T-helper 1 cell treated with Interleukin-12 subunit alpha and Interleukin-12 subunit beta and Interleukin-4 antibody, amounts not matched to agents 30 μg/mL and 1 μg/mL, for 36 hours (primary cell): ENCODE data around the gene PAFAH1B2.
"Not testable (repeated sequence)": the region's sequence is repeated elsewhere in the genome, so short reads cannot be mapped to it uniquely, and the experiment has no call there.

ENCODE experiments used
- H3K27ac Mint-ChIP-seq: one replicate; pipeline ENCODE4 v1.8.0; 2021; ENCODE audit warnings: mild to moderate bottlenecking, mixed read lengths
- H3K27me3 Mint-ChIP-seq: one replicate; pipeline ENCODE4 v1.8.0; 2021; ENCODE audit warnings: low read depth, mixed read lengths
- H3K36me3 Mint-ChIP-seq: one replicate; pipeline ENCODE4 v1.8.0; 2021; ENCODE audit warnings: low read depth, mixed read lengths
- H3K4me1 Mint-ChIP-seq: one replicate; pipeline ENCODE4 v1.8.0; 2021; ENCODE audit warnings: low read depth, mixed read lengths
- H3K4me3 Mint-ChIP-seq: one replicate; pipeline ENCODE4 v1.8.0; 2021; ENCODE audit warnings: mild to moderate bottlenecking, moderate library complexity, mixed read lengths
- H3K9me3 Mint-ChIP-seq: one replicate; pipeline ENCODE4 v1.8.0; 2021; ENCODE audit warnings: mixed read lengths

PAFAH1B2 gene

DNA sequence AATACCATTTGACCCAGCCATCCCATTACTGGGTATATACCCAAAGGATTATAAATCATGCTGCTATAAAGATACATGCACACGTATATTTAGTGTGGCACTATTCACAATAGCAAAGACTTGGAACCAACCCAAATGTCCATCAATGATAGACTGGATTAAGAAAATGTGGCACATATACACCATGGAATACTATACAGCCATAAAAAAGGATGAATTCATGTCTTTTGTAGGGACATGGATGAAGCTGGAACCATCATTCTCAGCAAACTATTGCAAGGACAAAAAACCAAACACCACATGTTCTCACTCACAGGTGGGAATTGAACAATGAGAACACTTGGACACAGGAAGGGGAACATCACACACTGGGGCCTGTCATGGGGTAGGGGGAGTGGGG, 31.1 kb upstream of the PAFAH1B2 start:
- H3K9me3 Mint-ChIP-seq, H3K4me1 Mint-ChIP-seq, H3K27me3 Mint-ChIP-seq, H3K36me3 Mint-ChIP-seq, H3K27ac Mint-ChIP-seq, H3K4me3 Mint-ChIP-seq: not testable (repeated sequence)

- H3K9me3 Mint-ChIP-seq, result no peaks in the 10 kb centered on the region
- no peak overlapping the region for H3K4me3 Mint-ChIP-seq
- H3K4me1 Mint-ChIP-seq, result no peaks in the 10 kb centered on the region
- H3K36me3 Mint-ChIP-seq, result no peaks in the 10 kb centered on the region
- H3K27ac Mint-ChIP-seq, result no peak overlapping the region
- peaks cover 5% of the 10 kb centered on the region for H3K27me3 Mint-ChIP-seq
Observed at GRCh38 chr11:117117681-117118080, 26.4 kb upstream of the PAFAH1B2 start.

GRCh38 chr11:117121176-117121575, 22.9 kb upstream of the PAFAH1B2 start:
- Mint-ChIP-seq H3K4me1 (no peaks in the 10 kb centered on the region), H3K4me3 (no peak overlapping the region), H3K36me3 (no peaks in the 10 kb centered on the region), H3K27me3 (peaks cover 27% of the 10 kb centered on the region), H3K27ac (no peak overlapping the region), H3K9me3 (no peaks in the 10 kb centered on the region)

DNA sequence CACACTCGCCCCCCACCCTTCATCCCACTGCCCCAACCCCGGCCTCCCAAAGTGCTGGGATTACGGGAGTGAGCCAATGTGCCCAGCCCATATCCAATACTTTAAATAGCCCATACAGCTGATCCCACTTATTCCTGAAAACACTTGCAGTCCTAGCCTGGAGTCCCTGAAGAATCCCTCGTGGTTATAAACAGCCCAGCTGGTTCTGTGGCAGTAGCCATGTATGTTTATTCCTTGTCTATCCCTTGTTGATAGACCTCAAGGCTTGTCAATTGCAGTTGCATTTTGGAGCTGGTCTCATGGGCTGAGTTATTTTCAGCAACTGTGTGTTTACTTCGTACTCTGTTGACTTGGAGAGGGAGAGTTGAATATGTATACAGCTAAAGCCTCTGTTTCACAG, 21.5 kb upstream of the PAFAH1B2 start:
- H3K27ac Mint-ChIP-seq, result no peak overlapping the region
- peaks cover 36% of the 10 kb centered on the region for H3K27me3 Mint-ChIP-seq
- H3K36me3 Mint-ChIP-seq, result no peaks in the 10 kb centered on the region
- no peak overlapping the region for H3K4me3 Mint-ChIP-seq
- H3K4me1 Mint-ChIP-seq, result no peaks in the 10 kb centered on the region
- H3K9me3 Mint-ChIP-seq, result no peaks in the 10 kb centered on the region

- Mint-ChIP-seq H3K27me3 (peaks cover 37% of the 10 kb centered on the region), H3K9me3 (no peaks in the 10 kb centered on the region), H3K4me1 (no peaks in the 10 kb centered on the region), H3K4me3 (no peak overlapping the region), H3K27ac (no peak overlapping the region), H3K36me3 (no peaks in the 10 kb centered on the region)
Observed at GRCh38 chr11:117126223-117126965, 17.7 kb upstream of the PAFAH1B2 start.

GRCh38 chr11:117127171-117127901, 16.8 kb upstream of the PAFAH1B2 start:
- Mint-ChIP-seq H3K27ac (no peak overlapping the region), H3K9me3 (no peaks in the 10 kb centered on the region), H3K36me3 (no peaks in the 10 kb centered on the region)

DNA sequence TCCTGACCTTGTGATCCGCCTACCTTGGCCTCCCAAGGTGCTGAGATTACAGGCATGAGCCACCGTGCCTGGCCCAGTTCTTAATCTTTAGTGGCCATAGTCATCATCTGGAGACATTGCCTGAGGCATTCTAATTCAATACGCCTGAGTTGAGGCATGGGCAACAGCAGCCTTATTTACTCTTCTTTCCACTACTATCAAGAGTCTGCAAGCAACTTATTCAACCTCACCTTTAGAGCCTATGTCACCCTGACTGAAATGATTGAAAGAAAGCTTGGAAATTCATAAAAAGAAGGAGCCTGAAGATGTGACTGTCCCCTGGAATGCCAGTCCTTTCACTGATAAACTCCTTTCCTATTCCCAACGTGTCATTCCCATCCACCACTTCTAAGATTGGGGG, 15.8 kb upstream of the PAFAH1B2 start:
- Mint-ChIP-seq H3K27ac (no peak overlapping the region), H3K4me1 (no peaks in the 10 kb centered on the region), H3K4me3 (no peak overlapping the region), H3K27me3 (peaks cover 26% of the 10 kb centered on the region), H3K9me3 (no peaks in the 10 kb centered on the region), H3K36me3 (no peaks in the 10 kb centered on the region)

More at GRCh38 chr11:117127171-117127901, 16.8 kb upstream of the PAFAH1B2 start:
- no peaks in the 10 kb centered on the region for H3K4me1 Mint-ChIP-seq
- H3K4me3 Mint-ChIP-seq, result no peak overlapping the region
- peaks cover 33% of the 10 kb centered on the region for H3K27me3 Mint-ChIP-seq

GRCh38 chr11:117130396-117130795, 13.7 kb upstream of the PAFAH1B2 start:
- not testable (repeated sequence) for H3K27ac Mint-ChIP-seq, H3K9me3 Mint-ChIP-seq, H3K36me3 Mint-ChIP-seq, H3K4me3 Mint-ChIP-seq, H3K4me1 Mint-ChIP-seq
- H3K27me3 Mint-ChIP-seq, result peaks cover 12% of the 10 kb centered on the region

GRCh38 chr11:117130879-117131278, 13.2 kb upstream of the PAFAH1B2 start:
- Mint-ChIP-seq H3K27ac (no peak overlapping the region), H3K27me3 (peaks cover 10% of the 10 kb centered on the region), H3K4me3 (no peak overlapping the region), H3K9me3 (no peaks in the 10 kb centered on the region), H3K4me1 (no peaks in the 10 kb centered on the region), H3K36me3 (no peaks in the 10 kb centered on the region)

- no peak overlapping the region for H3K4me3 Mint-ChIP-seq
- H3K27ac Mint-ChIP-seq, result no peak overlapping the region
- H3K27me3 Mint-ChIP-seq, result no peaks in the 10 kb centered on the region
- no peaks in the 10 kb centered on the region for H3K4me1 Mint-ChIP-seq
- no peaks in the 10 kb centered on the region for H3K36me3 Mint-ChIP-seq
- no peaks in the 10 kb centered on the region for H3K9me3 Mint-ChIP-seq
Observed at GRCh38 chr11:117134431-117134830, 9.7 kb upstream of the PAFAH1B2 start.

DNA sequence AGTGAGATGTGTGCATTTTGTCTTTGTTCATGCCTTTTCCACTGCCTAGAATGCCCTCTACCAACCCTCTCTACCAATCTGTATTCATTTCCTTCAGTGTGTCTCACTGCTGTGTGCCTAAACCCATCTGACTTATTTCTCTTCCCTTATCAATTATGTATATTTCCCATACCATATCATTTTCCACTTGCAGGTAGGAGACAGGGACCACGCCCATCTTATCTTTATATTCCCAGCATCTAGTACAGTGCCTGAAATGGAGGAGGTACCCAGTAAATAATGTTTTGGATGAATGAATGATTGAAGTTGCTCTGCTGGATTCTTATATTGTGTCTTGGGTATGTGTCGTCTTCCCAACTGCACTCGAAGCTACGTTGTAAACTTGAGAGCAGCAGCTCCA, 9.1 kb upstream of the PAFAH1B2 start:
- H3K4me1 Mint-ChIP-seq, H3K36me3 Mint-ChIP-seq, H3K4me3 Mint-ChIP-seq, H3K27me3 Mint-ChIP-seq, H3K27ac Mint-ChIP-seq, H3K9me3 Mint-ChIP-seq: not testable (repeated sequence)

DNA sequence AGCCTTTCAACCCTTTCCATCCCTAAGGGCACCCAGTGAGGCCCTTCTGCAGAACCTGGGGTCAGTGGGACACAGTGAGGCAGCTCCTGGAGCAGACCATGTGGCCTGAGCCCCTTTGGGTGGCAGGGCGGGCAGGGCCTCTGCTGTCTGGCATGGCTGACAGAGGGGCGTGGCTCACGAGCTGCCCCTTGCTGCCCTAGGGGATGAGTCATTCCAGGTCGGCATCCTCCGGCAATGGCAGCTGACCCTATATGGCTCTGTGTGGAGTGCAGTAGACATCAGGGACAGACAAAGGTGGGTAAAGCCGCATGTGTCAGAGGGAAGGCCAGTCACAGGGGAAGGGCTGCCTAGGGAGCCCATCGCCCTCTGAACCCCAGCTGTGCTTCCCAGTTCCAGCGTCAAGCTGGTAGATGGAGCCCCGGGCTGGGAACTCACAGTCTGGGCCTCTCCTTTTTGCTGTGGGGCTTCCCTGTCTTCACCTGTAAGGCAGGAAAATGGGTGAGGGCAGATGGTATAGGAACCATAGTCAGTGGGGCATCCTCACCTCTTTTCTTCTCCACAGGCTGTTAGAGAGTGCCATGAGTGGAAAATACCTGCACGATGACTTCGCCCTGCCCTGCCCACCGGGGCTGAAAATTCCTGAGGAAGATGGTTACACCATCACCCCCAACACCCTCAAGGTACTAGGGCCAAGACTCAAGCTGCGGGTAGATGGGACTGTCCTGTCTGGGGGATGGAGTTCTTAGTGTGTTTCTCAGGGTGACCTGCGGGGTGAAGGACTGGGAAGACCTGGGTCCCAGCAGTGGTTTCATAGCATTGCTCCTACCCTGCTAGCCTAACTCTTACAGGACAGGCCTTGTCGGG, 6.6 kb upstream of the PAFAH1B2 start:
- H3K9me3 Mint-ChIP-seq, H3K4me3 Mint-ChIP-seq, H3K4me1 Mint-ChIP-seq, H3K27ac Mint-ChIP-seq, H3K36me3 Mint-ChIP-seq: not testable (repeated sequence)
- peaks cover 27% of the 10 kb centered on the region for H3K27me3 Mint-ChIP-seq

GRCh38 chr11:117143390-117143789, 697 bp upstream of the PAFAH1B2 start:
- peaks cover 34% of the 10 kb centered on the region for H3K4me1 Mint-ChIP-seq
- peaks cover 14% of the 10 kb centered on the region for H3K36me3 Mint-ChIP-seq
- peaks cover 27% of the 10 kb centered on the region for H3K27me3 Mint-ChIP-seq
- no peaks in the 10 kb centered on the region for H3K9me3 Mint-ChIP-seq
- H3K4me3 Mint-ChIP-seq, result peak overlapping the region; percentile 93
- peak overlapping the region; percentile 94 for H3K27ac Mint-ChIP-seq

GRCh38 chr11:117144477-117145392, 648 bp downstream of the PAFAH1B2 start:
- Mint-ChIP-seq H3K9me3 (no peaks in the 10 kb centered on the region), H3K27me3 (peaks cover 25% of the 10 kb centered on the region), H3K27ac (peak overlapping the region; percentile 97), H3K4me1 (peaks cover 35% of the 10 kb centered on the region), H3K4me3 (peak overlapping the region; percentile 100), H3K36me3 (peaks cover 14% of the 10 kb centered on the region)
